HEK293 (cell line): ENCODE measurements around the gene STK35.
A peak's percentile ranks its signal among the peaks of the same experiment; 100 is the strongest.

Experiments
- HOXA7 ChIP-seq: sonication (generic); formaldehyde crosslinking; IDR thresholded peaks from 2 replicates; pipeline ENCODE4 v1.8.1; 2022; ENCODE audit warnings: missing genetic modification reagents, borderline replicate concordance
- KLF8 ChIP-seq: fragments of 450-650 bp; formaldehyde crosslinking; IDR thresholded peaks from 2 replicates; pipeline ENCODE4 v1.5.1; 2016; ENCODE audit warnings: missing biosample characterization, missing genetic modification characterization
- KLF9 ChIP-seq: fragments of 450-650 bp; formaldehyde crosslinking; IDR thresholded peaks from 2 replicates; pipeline ENCODE4 v1.5.1; 2016; ENCODE audit warnings: missing biosample characterization, missing genetic modification characterization, low read depth
- OVOL3 ChIP-seq: fragments of 450-650 bp; formaldehyde crosslinking; IDR thresholded peaks from 2 replicates; pipeline ENCODE4 v1.5.1; 2016; ENCODE audit warnings: missing biosample characterization, missing genetic modification characterization
- ZBTB1 ChIP-seq: fragments of 450-650 bp; formaldehyde crosslinking; IDR thresholded peaks from 2 replicates; pipeline ENCODE4 v1.5.1; 2016; ENCODE audit warnings: missing biosample characterization, missing genetic modification characterization
- ZBTB21 ChIP-seq: fragments of 450-650 bp; formaldehyde crosslinking; IDR thresholded peaks from 2 replicates; pipeline ENCODE4 v1.5.1; 2017; ENCODE audit warnings: missing biosample characterization, missing genetic modification characterization
- ZIC2 ChIP-seq: fragments of 450-650 bp; formaldehyde crosslinking; IDR thresholded peaks from 2 replicates; pipeline ENCODE4 v1.5.1; 2016; ENCODE audit warnings: missing biosample characterization, missing genetic modification characterization
- ZNF114 ChIP-seq: fragments of 450-650 bp; formaldehyde crosslinking; IDR thresholded peaks from 2 replicates; pipeline ENCODE4 v1.5.0; 2017; ENCODE audit warnings: missing biosample characterization, missing genetic modification characterization
- ZNF133 ChIP-seq: fragments of 450-650 bp; formaldehyde crosslinking; IDR thresholded peaks from 2 replicates; pipeline ENCODE4 v1.5.1; 2016; ENCODE audit warnings: missing biosample characterization, missing genetic modification characterization
- ZNF175 ChIP-seq: fragments of 450-650 bp; formaldehyde crosslinking; IDR thresholded peaks from 2 replicates; pipeline ENCODE4 v1.5.1; 2016; ENCODE audit warnings: missing biosample characterization, missing genetic modification characterization
- ZNF223 ChIP-seq: fragments of 450-650 bp; formaldehyde crosslinking; IDR thresholded peaks from 2 replicates; pipeline ENCODE4 v1.5.1; 2016; ENCODE audit warnings: missing biosample characterization, missing genetic modification characterization
- ZNF239 ChIP-seq: fragments of 450-650 bp; formaldehyde crosslinking; IDR thresholded peaks from 2 replicates; pipeline ENCODE4 v1.5.1; 2016; ENCODE audit warnings: missing biosample characterization, missing genetic modification characterization
- ZNF274 ChIP-seq, 2 experiments: fragments of 200-500 bp in 1 of 2; fragments of 450-650 bp in 1 of 2; sonication (Bioruptor generic) in 1 of 2; formaldehyde crosslinking in 1 of 2; IDR thresholded peaks; 2 replicates each; pipeline versions ENCODE4 v1.5.1 to v1.6.1; 2014 to 2016; ENCODE audit warnings: borderline replicate concordance in 1 of 2, inconsistent platforms in 1 of 2, low read length in 1 of 2, missing biosample characterization in 1 of 2, missing genetic modification characterization in 1 of 2
- ZNF341 ChIP-seq: fragments of 450-650 bp; formaldehyde crosslinking; IDR thresholded peaks from 2 replicates; pipeline ENCODE4; 2016; ENCODE audit warnings: low read depth, missing biosample characterization, missing genetic modification characterization
- ZNF354C ChIP-seq: fragments of 450-650 bp; formaldehyde crosslinking; IDR thresholded peaks from 2 replicates; pipeline ENCODE4 v1.5.1; 2016; ENCODE audit warnings: missing biosample characterization, missing genetic modification characterization, low read depth, borderline replicate concordance
- ZNF37A ChIP-seq: fragments of 450-650 bp; IDR thresholded peaks from 2 replicates; pipeline ENCODE4 v1.5.1; 2018; ENCODE audit warnings: missing biosample characterization, missing genetic modification characterization
- ZNF701 ChIP-seq: fragments of 450-650 bp; formaldehyde crosslinking; IDR thresholded peaks from 2 replicates; pipeline ENCODE4 v1.5.1; 2016; ENCODE audit warnings: missing biosample characterization, missing genetic modification characterization
- TF ChIP-seq, protein P1 (sequence below): fragments of 450-650 bp; formaldehyde crosslinking; IDR thresholded peaks from 2 replicates; pipeline ENCODE4 v1.5.1; 2016; ENCODE audit warnings: missing biosample characterization, missing genetic modification characterization
- TF ChIP-seq, protein P2 (sequence below): fragments of 450-650 bp; formaldehyde crosslinking; IDR thresholded peaks from 2 replicates; pipeline ENCODE4 v1.5.1; 2016; ENCODE audit warnings: missing biosample characterization, missing genetic modification characterization
- TF ChIP-seq, protein P3 (sequence below): fragments of 450-650 bp; formaldehyde crosslinking; IDR thresholded peaks from 2 replicates; pipeline ENCODE4 v1.5.1; 2016; ENCODE audit warnings: missing biosample characterization, missing genetic modification characterization, low read depth
- TF ChIP-seq, protein P4 (sequence below): fragments of 450-650 bp; formaldehyde crosslinking; IDR thresholded peaks from 2 replicates; pipeline ENCODE4 v1.5.1; 2016; ENCODE audit warnings: missing biosample characterization, missing genetic modification characterization
- TF ChIP-seq, protein P5 (sequence below): fragments of 450-650 bp; formaldehyde crosslinking; IDR thresholded peaks from 2 replicates; pipeline ENCODE4 v1.5.1; 2016; ENCODE audit warnings: missing biosample characterization, missing genetic modification characterization
- TF ChIP-seq, protein P6 (sequence below): fragments of 450-650 bp; formaldehyde crosslinking; IDR thresholded peaks from 2 replicates; pipeline ENCODE4 v1.5.1; 2017; ENCODE audit warnings: missing biosample characterization, missing genetic modification characterization

Gene STK35

DNA sequence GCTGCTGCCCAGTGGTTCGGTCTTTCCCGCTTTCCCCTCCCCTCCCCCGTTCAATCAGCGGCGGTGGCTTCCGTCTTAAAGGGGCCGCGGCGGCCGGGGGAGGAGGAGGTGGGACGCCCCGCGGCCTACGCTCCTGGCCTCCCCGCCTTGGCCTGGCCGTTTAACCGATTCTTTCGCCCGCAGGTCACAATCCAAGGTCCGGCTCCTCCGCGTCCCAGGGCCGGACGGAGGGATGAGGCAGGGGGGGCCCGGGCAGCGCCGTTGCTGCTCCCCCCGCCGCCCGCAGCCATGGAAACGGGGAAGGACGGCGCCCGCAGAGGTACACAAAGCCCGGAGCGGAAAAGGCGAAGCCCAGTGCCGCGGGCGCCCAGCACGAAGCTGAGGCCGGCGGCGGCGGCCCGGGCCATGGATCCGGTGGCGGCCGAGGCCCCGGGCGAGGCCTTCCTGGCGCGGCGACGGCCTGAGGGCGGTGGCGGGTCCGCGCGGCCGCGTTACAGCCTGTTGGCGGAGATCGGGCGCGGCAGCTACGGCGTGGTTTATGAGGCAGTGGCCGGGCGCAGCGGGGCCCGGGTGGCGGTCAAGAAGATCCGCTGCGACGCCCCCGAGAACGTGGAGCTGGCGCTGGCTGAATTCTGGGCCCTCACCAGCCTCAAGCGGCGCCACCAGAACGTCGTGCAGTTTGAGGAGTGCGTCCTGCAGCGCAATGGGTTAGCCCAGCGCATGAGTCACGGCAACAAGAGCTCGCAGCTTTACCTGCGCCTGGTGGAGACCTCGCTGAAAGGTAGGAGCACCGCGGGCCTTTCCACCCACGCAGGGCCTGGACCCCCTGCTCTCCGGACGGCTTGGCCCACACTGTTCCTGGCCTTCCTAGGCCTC lies 1.2 kb downstream of the STK35 start (continued):
- TF ChIP-seq, protein P1, sequence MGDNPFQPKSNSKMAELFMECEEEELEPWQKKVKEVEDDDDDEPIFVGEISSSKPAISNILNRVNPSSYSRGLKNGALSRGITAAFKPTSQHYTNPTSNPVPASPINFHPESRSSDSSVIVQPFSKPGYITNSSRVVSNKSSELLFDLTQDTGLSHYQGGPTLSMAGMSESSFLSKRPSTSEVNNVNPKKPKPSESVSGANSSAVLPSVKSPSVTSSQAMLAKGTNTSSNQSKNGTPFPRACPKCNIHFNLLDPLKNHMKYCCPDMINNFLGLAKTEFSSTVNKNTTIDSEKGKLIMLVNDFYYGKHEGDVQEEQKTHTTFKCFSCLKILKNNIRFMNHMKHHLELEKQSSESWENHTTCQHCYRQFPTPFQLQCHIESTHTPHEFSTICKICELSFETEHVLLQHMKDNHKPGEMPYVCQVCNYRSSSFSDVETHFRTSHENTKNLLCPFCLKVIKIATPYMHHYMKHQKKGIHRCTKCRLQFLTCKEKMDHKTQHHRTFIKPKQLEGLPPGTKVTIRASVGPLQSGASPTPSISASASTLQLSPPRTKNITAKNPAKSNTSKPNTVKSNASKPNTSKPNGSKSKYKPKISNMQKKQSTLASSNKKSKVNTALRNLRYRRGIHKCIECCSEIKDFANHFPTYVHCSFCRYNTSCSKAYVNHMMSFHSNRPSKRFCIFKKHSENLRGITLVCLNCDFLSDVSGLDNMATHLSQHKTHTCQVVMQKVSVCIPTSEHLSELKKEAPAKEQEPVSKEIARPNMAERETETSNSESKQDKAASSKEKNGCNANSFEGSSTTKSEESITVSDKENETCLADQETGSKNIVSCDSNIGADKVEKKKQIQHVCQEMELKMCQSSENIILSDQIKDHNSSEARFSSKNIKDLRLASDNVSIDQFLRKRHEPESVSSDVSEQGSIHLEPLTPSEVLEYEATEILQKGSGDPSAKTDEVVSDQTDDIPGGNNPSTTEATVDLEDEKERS: no peak
- TF ChIP-seq, protein P2, sequence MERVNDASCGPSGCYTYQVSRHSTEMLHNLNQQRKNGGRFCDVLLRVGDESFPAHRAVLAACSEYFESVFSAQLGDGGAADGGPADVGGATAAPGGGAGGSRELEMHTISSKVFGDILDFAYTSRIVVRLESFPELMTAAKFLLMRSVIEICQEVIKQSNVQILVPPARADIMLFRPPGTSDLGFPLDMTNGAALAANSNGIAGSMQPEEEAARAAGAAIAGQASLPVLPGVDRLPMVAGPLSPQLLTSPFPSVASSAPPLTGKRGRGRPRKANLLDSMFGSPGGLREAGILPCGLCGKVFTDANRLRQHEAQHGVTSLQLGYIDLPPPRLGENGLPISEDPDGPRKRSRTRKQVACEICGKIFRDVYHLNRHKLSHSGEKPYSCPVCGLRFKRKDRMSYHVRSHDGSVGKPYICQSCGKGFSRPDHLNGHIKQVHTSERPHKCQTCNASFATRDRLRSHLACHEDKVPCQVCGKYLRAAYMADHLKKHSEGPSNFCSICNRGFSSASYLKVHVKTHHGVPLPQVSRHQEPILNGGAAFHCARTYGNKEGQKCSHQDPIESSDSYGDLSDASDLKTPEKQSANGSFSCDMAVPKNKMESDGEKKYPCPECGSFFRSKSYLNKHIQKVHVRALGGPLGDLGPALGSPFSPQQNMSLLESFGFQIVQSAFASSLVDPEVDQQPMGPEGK (tag by site-specific recombination): peak; percentile 87
- TF ChIP-seq ZNF175 (tag by site-specific recombination): no peak
- TF ChIP-seq, protein P3, sequence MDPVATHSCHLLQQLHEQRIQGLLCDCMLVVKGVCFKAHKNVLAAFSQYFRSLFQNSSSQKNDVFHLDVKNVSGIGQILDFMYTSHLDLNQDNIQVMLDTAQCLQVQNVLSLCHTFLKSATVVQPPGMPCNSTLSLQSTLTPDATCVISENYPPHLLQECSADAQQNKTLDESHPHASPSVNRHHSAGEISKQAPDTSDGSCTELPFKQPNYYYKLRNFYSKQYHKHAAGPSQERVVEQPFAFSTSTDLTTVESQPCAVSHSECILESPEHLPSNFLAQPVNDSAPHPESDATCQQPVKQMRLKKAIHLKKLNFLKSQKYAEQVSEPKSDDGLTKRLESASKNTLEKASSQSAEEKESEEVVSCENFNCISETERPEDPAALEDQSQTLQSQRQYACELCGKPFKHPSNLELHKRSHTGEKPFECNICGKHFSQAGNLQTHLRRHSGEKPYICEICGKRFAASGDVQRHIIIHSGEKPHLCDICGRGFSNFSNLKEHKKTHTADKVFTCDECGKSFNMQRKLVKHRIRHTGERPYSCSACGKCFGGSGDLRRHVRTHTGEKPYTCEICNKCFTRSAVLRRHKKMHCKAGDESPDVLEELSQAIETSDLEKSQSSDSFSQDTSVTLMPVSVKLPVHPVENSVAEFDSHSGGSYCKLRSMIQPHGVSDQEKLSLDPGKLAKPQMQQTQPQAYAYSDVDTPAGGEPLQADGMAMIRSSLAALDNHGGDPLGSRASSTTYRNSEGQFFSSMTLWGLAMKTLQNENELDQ (tag by site-specific recombination): no peak
- no peak for TF ChIP-seq ZNF354C (tag by site-specific recombination)
- TF ChIP-seq ZNF223 (tag by site-specific recombination): no peak
- TF ChIP-seq, protein P4, sequence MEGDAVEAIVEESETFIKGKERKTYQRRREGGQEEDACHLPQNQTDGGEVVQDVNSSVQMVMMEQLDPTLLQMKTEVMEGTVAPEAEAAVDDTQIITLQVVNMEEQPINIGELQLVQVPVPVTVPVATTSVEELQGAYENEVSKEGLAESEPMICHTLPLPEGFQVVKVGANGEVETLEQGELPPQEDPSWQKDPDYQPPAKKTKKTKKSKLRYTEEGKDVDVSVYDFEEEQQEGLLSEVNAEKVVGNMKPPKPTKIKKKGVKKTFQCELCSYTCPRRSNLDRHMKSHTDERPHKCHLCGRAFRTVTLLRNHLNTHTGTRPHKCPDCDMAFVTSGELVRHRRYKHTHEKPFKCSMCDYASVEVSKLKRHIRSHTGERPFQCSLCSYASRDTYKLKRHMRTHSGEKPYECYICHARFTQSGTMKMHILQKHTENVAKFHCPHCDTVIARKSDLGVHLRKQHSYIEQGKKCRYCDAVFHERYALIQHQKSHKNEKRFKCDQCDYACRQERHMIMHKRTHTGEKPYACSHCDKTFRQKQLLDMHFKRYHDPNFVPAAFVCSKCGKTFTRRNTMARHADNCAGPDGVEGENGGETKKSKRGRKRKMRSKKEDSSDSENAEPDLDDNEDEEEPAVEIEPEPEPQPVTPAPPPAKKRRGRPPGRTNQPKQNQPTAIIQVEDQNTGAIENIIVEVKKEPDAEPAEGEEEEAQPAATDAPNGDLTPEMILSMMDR: peak; percentile 35; the same call in 1 of the 2 replicates
- TF ChIP-seq, protein P5, sequence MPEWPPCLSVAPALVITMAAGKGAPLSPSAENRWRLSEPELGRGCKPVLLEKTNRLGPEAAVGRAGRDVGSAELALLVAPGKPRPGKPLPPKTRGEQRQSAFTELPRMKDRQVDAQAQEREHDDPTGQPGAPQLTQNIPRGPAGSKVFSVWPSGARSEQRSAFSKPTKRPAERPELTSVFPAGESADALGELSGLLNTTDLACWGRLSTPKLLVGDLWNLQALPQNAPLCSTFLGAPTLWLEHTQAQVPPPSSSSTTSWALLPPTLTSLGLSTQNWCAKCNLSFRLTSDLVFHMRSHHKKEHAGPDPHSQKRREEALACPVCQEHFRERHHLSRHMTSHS (tag by site-specific recombination): no peak
- TF ChIP-seq, protein P6, sequence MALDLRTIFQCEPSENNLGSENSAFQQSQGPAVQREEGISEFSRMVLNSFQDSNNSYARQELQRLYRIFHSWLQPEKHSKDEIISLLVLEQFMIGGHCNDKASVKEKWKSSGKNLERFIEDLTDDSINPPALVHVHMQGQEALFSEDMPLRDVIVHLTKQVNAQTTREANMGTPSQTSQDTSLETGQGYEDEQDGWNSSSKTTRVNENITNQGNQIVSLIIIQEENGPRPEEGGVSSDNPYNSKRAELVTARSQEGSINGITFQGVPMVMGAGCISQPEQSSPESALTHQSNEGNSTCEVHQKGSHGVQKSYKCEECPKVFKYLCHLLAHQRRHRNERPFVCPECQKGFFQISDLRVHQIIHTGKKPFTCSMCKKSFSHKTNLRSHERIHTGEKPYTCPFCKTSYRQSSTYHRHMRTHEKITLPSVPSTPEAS (tag by site-specific recombination): no peak
- TF ChIP-seq ZNF274 (IDR thresholded peaks at IDR 0.05; ENCODE audit: low read length): no peak
- no peak for TF ChIP-seq ZNF274 (tag by site-specific recombination; IDR thresholded peaks at IDR 0.05; ENCODE audit: borderline replicate concordance)
- no peak for TF ChIP-seq ZNF701 (tag by site-specific recombination)
- TF ChIP-seq KLF9 (tag by site-specific recombination): peak; percentile 78; the same call in 1 of the 2 replicates
- no peak for TF ChIP-seq ZNF114 (tag by site-specific recombination)
- TF ChIP-seq ZIC2 (tag by site-specific recombination): peak; percentile 69
- no peak for TF ChIP-seq ZNF133 (tag by site-specific recombination)
- TF ChIP-seq ZNF341: peak; percentile 96
- TF ChIP-seq ZBTB21: no peak
- TF ChIP-seq HOXA7 (CRISPR knock-in tag): no peak
- no peak for TF ChIP-seq KLF8 (tag by site-specific recombination)
- TF ChIP-seq ZNF37A: no peak
- TF ChIP-seq ZBTB1 (tag by site-specific recombination): no peak
- TF ChIP-seq OVOL3 (tag by site-specific recombination): no peak; the same call in 1 of the 2 replicates
- TF ChIP-seq ZNF239: no peak
